Stimulated activated CD8-positive, alpha-beta memory T cell treated with anti-CD3 and anti-CD28 coated beads, Interleukin-7, amount 100 ng/mL, for 4 hours (primary cell): Measurements from ENCODE around the gene C6orf136.
"Not testable (repeated sequence)": the region's sequence is repeated elsewhere in the genome, so short reads cannot be mapped to it uniquely, and the experiment has no call there.

Experiments
- DNase-seq, 2 donors: peaks; one replicate each; pipeline ENCODE4 v3.0.0-alpha.2; 2020; ENCODE audit warnings: low read depth in 2 of 2

The C6orf136 gene

GRCh38 chr6:30657922-30658321 lies 11.0 kb downstream of the C6orf136 start:
- DNase-seq, result not testable (repeated sequence)

DNA sequence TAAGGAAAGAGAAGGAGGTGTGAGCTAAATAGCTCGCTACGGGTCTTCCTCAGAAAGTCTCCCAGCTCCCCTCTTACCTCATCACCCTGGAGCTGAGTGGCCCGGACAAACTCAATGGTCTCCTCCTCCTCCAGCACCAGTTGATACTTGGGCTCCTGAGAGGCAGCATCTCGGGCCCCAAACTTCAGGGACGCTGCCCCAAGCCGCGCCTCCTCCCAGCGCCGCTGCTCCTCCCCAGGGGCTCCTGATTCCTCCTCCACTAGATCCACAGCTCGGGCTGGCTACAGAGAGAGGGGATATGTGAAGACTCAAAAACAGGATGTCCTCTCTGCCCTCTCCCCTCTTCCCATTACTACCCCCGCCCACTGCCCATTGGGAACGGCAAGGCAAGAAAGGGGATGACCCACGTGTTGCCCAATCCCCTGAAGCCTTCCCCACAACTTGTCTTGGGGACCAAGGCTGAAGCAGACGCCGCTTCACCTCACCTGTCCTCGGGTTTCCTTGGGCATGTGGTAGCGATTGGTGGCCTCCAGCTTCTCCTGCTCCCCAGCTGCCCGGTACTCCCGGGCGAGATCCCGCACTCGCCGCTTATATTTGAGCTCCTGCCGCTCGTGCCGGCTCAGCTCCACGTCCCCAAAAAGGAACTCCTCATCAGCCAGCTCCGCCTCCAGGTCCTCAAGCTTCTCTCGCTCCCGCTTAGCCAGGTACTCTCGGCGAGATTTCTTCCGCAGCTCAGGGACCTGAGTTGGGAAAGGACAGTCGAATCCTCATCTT lies 18.2 kb downstream of the C6orf136 start:
- DNase-seq, result no peak

- DNase-seq, result peak in 1 of 2 donors; percentile 60
Measured at GRCh38 chr6:30666300-30666699, 19.4 kb downstream of the C6orf136 start.

DNA sequence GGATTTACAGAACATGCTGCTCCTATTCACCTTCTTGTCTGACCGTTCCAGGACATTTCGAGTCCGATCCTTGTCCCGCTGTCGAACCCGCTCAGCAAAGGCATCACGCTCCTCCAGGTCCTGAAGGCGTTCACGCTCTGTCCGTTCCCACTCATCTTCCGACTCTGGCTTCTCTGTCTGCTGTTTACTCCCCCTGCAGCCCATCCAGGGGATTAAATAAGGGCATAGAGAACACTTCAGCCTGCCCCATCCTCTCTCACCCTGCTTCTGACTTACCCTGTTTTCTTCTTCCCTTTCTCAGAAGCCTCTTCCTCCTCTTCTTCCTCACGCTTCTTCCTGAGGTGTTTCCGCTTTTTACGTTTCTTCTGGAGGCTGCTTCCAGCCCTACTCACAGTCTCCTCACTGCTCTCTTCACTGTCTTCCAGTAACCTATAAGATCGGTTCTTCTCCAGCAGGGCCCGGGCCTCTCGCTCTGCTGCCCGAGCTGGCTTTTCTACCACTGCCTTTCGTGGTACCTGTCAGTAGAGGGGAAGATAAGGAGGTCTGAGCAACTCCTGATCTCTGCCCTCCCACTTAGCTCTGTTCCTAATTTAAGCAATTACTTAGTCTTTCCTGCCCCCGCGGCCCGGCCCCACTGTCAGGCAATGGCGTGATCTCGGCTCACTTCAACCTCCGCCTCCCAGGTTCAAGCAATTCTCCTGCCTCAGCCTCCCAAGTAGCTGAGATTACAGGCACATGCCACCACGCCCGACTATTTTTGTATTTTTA lies 24.0 kb downstream of the C6orf136 start:
- DNase-seq, result no peak

- DNase-seq, result peak; percentile 84 to 85
Measured at GRCh38 chr6:30672445-30673253, 25.7 kb downstream of the C6orf136 start, which contains the start of gene DHX16. Gene DHX16, minus strand, starts transcription at chr6:30673006. Its CDS starts 165 bp downstream, at chr6:30672841.

DNA sequence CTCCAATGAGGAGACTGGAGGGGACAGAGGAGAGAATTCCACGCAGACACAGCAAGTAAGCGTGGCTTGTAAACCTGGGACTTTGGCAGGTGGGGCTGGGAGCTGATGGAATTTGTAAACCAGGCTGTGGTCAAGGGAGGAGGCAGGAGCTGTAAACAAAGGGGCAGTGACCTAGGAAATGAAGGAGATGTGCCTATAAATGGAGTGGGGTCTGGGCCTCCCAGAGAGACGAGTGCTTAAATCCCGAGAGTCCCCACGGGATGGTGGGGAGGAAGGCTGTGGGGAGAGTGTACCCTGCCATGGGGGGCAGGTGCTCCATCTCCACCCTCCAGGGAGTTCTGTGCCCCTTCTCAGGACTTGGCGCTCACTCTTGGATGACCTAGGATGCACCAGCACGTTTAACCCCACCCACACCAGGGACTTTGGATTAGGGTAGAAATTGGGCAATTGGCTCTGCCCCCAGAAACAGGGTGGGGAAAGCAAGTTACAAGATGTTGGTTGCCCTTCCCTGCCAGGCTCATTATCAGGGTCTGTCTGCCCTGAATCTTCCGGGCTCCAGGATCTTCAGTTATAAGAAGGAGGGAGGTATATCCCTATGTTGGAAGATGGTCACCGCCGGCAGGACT lies 29.8 kb downstream of the C6orf136 start:
- DNase-seq, result no peak

DNA sequence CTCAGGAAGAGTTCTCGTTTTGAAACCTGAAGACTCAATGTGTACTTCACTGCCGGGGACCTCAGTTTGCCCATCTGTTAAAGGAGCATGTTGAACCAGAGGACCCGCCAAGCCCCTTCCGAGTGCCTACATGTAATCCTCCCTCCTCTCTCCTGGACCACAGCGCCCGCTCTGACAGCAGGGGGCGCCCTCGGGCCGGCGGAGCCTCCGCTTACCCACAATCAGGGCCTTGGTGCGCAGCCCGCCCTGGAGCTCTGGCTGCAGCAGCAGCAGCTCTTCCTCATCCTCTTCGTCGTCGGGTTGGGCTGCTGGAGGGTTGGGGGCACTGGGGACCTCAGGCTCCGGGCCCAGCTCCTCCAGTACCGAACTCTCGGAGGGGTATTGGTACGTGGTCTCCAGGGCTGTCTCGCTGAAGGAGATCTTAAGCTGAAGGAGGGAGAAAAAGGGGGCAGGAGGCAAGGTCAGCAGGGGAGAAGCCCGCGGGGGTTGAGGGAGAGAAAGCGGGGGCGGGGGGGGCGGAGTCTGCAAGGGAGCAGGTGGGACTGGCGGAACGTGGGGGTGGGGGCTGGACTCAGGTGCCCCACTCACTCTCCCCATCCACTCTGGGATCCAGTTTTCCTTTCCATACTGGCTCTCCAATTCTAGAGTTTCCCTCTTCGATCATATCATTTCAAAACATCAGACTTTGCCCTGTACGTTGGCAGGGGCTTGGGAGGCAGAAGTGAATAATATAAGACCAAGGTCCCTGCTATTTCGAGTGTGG lies 32.2 kb downstream of the C6orf136 start:
- DNase-seq, result peak; percentile 72 to 82

DNA sequence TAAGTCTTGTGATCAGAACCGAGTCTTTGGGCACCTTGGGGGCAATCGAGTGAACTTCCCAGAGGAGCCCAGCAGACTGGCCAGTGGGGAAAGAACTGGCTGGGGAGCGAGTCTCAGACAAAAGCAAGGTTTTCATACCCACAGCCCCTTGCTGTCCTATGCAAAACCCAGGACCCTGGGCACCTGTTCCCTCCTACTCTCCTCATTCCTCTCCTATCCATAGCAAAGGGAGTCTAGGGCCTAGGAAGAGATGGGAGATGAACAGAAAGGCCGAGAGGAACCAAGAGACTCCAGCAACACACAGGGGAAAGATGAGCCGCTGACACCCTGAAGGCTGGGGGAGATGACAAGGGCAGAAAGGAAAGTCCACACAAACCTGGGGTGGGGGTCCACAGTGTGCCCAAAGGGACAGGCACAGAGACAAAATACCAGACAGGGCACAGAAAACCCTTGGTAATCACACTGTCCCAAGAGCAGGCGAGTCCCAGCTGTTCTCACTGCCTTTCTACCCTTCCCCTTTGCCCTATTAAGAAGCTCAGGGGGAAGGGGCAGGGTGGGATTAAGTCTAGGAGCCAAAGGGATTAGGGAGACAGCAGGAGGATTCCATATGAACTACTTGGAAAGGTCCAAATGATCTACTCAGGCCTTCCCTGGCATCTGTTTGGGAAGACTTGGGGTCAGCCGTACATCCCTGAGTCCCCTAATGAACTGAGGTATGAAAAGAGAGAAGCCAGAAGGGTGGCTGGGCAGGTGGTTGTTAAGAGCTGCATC lies 33.0 kb downstream of the C6orf136 start:
- DNase-seq, result no peak

DNA sequence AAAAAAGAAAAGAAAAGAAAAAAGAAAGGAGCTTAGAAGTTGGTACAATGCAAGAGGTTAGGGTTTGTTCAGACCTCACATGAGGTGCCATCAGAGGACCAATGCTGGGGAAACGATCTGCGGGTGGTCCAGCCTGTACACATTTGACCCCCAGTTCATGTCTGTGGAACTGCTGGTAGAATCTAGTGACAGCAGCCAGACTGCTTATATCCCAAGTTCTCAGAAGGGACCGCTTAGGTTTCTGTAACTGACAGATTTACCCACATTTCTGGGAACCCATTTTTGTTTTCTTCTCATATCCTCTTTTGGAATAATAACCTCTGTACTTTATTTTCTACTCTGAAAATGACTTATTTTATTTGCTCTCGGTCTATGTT lies 34.8 kb downstream of the C6orf136 start:
- no peak for DNase-seq

- peak; percentile 82 to 87 for DNase-seq
Measured at GRCh38 chr6:30682143-30683117, 35.5 kb downstream of the C6orf136 start.

- DNase-seq, result no peak
Measured at GRCh38 chr6:30683183-30683979, 36.4 kb downstream of the C6orf136 start.

DNA sequence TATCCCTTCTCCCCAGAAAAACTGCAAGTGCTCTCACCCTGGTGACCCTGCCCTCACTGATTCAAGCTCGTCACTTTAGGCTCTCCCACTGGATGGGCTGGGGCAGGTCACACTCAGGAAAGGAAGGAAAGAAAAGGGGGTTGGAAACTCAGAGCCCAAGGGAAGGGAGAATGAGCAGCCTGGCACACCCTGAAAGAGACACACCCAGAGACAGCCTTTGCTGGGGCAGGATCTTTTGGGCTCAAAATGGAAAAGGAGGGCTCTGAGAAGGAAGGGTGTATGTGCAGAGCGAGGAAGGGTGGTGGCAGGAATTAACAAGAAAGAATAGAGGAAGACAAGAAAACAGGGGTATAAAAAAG lies 37.0 kb downstream of the C6orf136 start:
- DNase-seq, result no peak

GRCh38 chr6:30684386-30685156 lies 37.6 kb downstream of the C6orf136 start:
- peak; percentile 29 to 52 for DNase-seq

DNA sequence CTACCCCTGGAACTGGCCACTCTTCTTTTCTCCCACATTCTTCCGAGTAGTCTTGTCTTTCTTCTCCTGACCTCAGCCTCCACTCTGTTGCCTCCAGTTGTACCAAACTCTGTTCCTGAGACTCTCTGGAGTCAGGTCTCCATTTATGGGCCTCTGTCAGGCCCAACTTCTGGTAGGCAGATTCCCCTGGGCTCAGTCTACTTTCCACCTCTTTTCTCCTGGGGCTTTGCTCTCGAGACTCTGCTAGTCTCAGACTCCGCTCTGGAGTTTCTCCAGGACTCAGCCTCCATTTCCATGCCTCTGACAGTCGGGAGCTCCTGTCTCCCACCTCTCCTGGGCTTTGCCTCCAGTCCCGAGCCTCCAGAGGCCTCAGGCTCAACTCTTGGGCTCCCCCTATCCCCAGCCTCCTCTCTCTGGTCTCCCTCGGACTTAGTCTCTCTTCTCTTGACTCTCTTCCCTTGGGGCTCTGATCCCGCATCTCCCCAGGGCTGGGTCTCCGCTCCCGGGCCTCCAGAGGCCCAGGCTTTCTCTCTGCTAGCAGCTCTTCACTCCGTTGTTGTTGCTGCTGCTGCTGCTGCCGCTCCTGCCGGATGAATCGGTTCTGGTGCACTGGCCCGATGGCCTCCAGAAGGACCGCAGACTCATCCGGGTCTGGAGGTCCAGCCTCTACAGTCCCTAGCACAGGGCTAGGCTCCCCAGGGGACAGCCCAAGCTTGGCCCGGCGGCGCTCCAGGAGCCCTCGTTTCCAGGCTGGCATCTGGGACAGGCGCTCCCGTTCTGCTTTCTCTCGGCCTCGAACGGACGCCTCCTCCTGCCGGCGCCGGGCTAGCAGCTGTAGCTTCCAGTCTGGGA lies 38.5 kb downstream of the C6orf136 start:
- DNase-seq, result no peak

DNA sequence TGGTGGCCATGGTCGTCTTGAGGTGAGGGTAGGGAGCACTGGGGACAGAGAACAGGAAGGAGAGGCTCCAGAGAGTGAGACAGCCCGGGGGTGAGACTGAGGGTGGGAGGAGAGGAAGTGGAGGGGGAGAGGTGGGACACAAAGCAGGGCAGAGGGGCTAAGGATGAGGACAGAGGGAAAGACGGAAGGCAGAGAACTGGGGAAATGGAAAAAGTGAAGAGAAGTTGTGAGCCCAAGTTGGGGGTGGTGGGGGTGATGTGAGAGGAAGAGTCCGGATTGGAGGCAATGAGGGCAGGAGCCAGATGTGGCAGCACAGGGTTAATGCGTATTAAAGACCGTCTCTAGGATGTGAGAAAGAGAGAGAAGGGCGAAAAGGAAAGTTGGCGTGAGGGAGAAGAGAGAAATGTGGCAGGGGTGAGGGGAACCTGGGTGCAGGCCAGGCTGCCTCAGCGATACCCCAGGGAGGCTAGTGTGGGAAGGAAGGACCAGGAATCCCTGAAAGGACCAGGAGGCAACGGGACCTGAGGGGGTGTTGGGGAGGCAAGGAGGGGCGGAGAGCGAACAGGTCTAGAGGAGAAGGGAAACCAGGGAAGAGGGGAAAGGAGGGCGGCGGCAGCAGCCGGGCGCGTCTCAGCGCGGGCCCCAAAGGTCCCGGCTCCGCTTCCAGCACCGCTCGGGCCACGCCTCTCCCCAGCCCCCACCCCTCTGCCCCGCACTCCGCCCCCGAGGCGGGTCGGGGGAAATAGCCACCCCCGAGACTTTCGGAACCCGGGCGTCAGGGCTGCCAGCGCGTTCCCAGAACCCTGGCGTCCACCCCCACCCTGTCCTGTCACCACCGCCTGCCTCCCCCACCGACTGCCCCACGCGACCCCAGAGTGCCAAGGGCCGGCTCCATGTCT lies 39.3 kb downstream of the C6orf136 start, which contains the start of gene PPP1R18:
PPP1R18 (minus strand) TSS at position 637 of the 899 bp plus-strand sequence; CDS start at position 10, 627 bp downstream.
- peak; percentile 81 to 86 for DNase-seq
